Endodermal cell (in vitro differentiated cells): ENCODE results near the gene NSG1. TPM values are rescaled to one million over a fixed set of nuclear protein-coding genes. Genes with fewer than 3 reads are reported as not detected.

Experiments used
- DNase-seq: peaks from one replicate; pipeline ENCODE4 v3.0.0-alpha.2; 2017
- H3K27ac ChIP-seq: 2 replicates; pipeline ENCODE4 v1.5.1; 2013; ENCODE audit warnings: mild to moderate bottlenecking, low read depth, low read length, moderate library complexity
- H3K27me3 ChIP-seq: 2 replicates; pipeline ENCODE4 v1.6.1; 2013; ENCODE audit warnings: mild to moderate bottlenecking, low read length, moderate library complexity; ENCODE audit not compliant: insufficient read depth, control insufficient read depth, poor library complexity, severe bottlenecking
- H3K36me3 ChIP-seq: 2 replicates; pipeline ENCODE4 v1.7.0; 2013; ENCODE audit warnings: mild to moderate bottlenecking, low read length, moderate library complexity; ENCODE audit not compliant: control insufficient read depth, insufficient read depth
- H3K4me1 ChIP-seq: one replicate; pipeline ENCODE4 v1.7.0; 2013; ENCODE audit warnings: low read length; ENCODE audit not compliant: control insufficient read depth, insufficient read depth
- H3K4me3 ChIP-seq: 2 replicates; pipeline ENCODE4 v1.5.1; 2013; ENCODE audit warnings: mild to moderate bottlenecking, low read length, moderate library complexity
- H3K9ac ChIP-seq: 2 replicates; pipeline ENCODE4 v1.6.1; 2013; ENCODE audit warnings: mild to moderate bottlenecking, low read length, moderate library complexity; ENCODE audit not compliant: poor library complexity, severe bottlenecking; ENCODE audit errors: extremely low read depth
- H3K9me3 ChIP-seq: 2 replicates; pipeline ENCODE4 v1.6.1; 2013; ENCODE audit warnings: mild to moderate bottlenecking, low read length, moderate library complexity; ENCODE audit not compliant: control insufficient read depth
- H3K27ac Mint-ChIP-seq: 2 replicates; pipeline ENCODE4 v1.8.0; 2020; ENCODE audit warnings: mixed read lengths
- H3K27me3 Mint-ChIP-seq: 2 replicates; pipeline ENCODE4 v1.8.0; 2021; ENCODE audit warnings: mild to moderate bottlenecking, mixed read lengths; ENCODE audit not compliant: insufficient read depth
- H3K36me3 Mint-ChIP-seq: 2 replicates; pipeline ENCODE4 v1.8.0; 2020; ENCODE audit warnings: low read depth, mixed read lengths
- H3K4me1 Mint-ChIP-seq: 2 replicates; pipeline ENCODE4 v1.8.0; 2020; ENCODE audit warnings: mixed read lengths
- H3K4me3 Mint-ChIP-seq: 2 replicates; pipeline ENCODE4 v1.8.0; 2020; ENCODE audit warnings: mild to moderate bottlenecking, moderate library complexity, mixed read lengths
- H3K9me3 Mint-ChIP-seq: 2 replicates; pipeline ENCODE4 v1.8.0; 2020; ENCODE audit warnings: mild to moderate bottlenecking, mixed read lengths
- CTCF ChIP-seq: fragments of 200-600 bp; sonication (generic); conservative IDR thresholded peaks from 2 replicates; pipeline ENCODE4 v1.5.0; 2021; ENCODE audit warnings: antibody characterized with exemption, mild to moderate bottlenecking
- WGBS, 2 experiments: methylation state at CpG; one replicate each; pipeline versions ENCODE4 v1.1.5 to v1.1.7; 2013; ENCODE audit warnings: missing lambda C conversion rate in 2 of 2, mixed read lengths in 1 of 2; ENCODE audit not compliant: insufficient coverage in 1 of 2, insufficient read length in 1 of 2; 5-methylcytosine and 5-hydroxymethylcytosine counted together
- total RNA-seq, 2 donors: library from RNA; stranded (reverse); fragmentation: NEBNext Ultra II Directional in 1 of 2; extraction: Animal tissue kit (Norgen Biotek cat#: 25700) in 1 of 2; gene quantifications; 2 replicates in 1 of 2; 3 replicates in 1 of 2; pipeline ENCODE4 v1.2.1, GENCODE V29; 2021

Gene NSG1
- total RNA-seq, 2 donors from 2014 or later, result 1.8 to 6.0 TPM

- Mint-ChIP-seq H3K4me3 (no peak overlapping the region), H3K27me3 (no peaks in the 10 kb centered on the region), H3K36me3 (peaks cover 20% of the 10 kb centered on the region), H3K27ac (no peak overlapping the region), H3K4me1 (no peaks in the 10 kb centered on the region), H3K9me3 (no peaks in the 10 kb centered on the region)
- Histone ChIP-seq H3K9me3 (no peaks in the 10 kb centered on the region), H3K27ac (no peak overlapping the region), H3K4me1 (no peaks in the 10 kb centered on the region), H3K9ac (no peak overlapping the region), H3K27me3 (no peaks in the 10 kb centered on the region), H3K36me3 (peaks cover 6% of the 10 kb centered on the region), H3K4me3 (no peak overlapping the region)
- DNase-seq, result peak; percentile 16
- no peak for TF ChIP-seq CTCF
- 67 to 92% methylated on average over 1 to 2 of the region's 2 CpGs for WGBS, 2 experiments
Measured at GRCh38 chr4:4436244-4436823, 49.4 kb downstream of the NSG1 start.

GRCh38 chr4:4437798-4438470 lies 51.0 kb downstream of the NSG1 start:
- 89 to 96% methylated on average over 10 to 13 of the region's 13 CpGs for WGBS, 2 experiments

GRCh38 chr4:4438891-4439290 lies 52.0 kb downstream of the NSG1 start:
- Mint-ChIP-seq H3K9me3 (no peaks in the 10 kb centered on the region), H3K27me3 (no peaks in the 10 kb centered on the region), H3K27ac (no peak overlapping the region), H3K36me3 (peaks cover 20% of the 10 kb centered on the region), H3K4me1 (peaks cover 4% of the 10 kb centered on the region), H3K4me3 (no peak overlapping the region)
- no peak for DNase-seq
- H3K27ac ChIP-seq, result no peak overlapping the region
- H3K9me3 ChIP-seq, result no peaks in the 10 kb centered on the region
- H3K9ac ChIP-seq, result no peak overlapping the region
- no peaks in the 10 kb centered on the region for H3K27me3 ChIP-seq
- TF ChIP-seq CTCF, result no peak
- H3K36me3 ChIP-seq, result peaks cover 10% of the 10 kb centered on the region
- no peak overlapping the region for H3K4me3 ChIP-seq
- no peaks in the 10 kb centered on the region for H3K4me1 ChIP-seq

More at GRCh38 chr4:4437798-4438470, 51.0 kb downstream of the NSG1 start:
- Mint-ChIP-seq H3K36me3 (peaks cover 20% of the 10 kb centered on the region), H3K4me1 (no peaks in the 10 kb centered on the region), H3K9me3 (no peaks in the 10 kb centered on the region), H3K27ac (no peak overlapping the region), H3K4me3 (no peak overlapping the region), H3K27me3 (no peaks in the 10 kb centered on the region)
- Histone ChIP-seq H3K4me3 (no peak overlapping the region), H3K9me3 (no peaks in the 10 kb centered on the region), H3K36me3 (peaks cover 7% of the 10 kb centered on the region), H3K27ac (no peak overlapping the region), H3K9ac (no peak overlapping the region), H3K27me3 (no peaks in the 10 kb centered on the region), H3K4me1 (no peaks in the 10 kb centered on the region)
- DNase-seq, result peak; percentile 39
- TF ChIP-seq CTCF, result no peak
